ENCODE measurements around the gene IL1R1.

IL1R1 gene

DNA sequence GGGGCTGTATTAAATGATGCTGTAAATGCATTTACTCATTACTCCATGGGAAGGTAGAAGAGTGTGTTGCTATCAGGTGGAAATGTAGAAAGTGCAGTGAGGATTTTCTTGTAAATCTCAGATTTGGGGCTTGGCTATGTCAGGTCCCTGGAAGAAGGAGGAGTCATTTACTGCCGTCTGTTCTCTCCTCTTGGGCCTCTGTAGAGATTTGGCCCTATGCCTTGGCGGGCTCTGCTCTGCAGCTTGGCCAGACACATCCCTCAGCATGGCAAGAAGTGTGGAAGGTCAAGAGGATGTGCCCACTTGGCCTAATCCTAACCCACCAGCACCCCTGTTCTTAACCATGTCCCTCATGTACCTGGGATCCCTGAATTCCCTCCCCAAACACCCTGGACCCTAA is 6.7 kb downstream of the IL1R1 start:
- DNase-seq, result no peak
- TF ChIP-seq, protein P1, sequence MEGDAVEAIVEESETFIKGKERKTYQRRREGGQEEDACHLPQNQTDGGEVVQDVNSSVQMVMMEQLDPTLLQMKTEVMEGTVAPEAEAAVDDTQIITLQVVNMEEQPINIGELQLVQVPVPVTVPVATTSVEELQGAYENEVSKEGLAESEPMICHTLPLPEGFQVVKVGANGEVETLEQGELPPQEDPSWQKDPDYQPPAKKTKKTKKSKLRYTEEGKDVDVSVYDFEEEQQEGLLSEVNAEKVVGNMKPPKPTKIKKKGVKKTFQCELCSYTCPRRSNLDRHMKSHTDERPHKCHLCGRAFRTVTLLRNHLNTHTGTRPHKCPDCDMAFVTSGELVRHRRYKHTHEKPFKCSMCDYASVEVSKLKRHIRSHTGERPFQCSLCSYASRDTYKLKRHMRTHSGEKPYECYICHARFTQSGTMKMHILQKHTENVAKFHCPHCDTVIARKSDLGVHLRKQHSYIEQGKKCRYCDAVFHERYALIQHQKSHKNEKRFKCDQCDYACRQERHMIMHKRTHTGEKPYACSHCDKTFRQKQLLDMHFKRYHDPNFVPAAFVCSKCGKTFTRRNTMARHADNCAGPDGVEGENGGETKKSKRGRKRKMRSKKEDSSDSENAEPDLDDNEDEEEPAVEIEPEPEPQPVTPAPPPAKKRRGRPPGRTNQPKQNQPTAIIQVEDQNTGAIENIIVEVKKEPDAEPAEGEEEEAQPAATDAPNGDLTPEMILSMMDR (IDR thresholded peaks at IDR 0.05), result no peak

DNA sequence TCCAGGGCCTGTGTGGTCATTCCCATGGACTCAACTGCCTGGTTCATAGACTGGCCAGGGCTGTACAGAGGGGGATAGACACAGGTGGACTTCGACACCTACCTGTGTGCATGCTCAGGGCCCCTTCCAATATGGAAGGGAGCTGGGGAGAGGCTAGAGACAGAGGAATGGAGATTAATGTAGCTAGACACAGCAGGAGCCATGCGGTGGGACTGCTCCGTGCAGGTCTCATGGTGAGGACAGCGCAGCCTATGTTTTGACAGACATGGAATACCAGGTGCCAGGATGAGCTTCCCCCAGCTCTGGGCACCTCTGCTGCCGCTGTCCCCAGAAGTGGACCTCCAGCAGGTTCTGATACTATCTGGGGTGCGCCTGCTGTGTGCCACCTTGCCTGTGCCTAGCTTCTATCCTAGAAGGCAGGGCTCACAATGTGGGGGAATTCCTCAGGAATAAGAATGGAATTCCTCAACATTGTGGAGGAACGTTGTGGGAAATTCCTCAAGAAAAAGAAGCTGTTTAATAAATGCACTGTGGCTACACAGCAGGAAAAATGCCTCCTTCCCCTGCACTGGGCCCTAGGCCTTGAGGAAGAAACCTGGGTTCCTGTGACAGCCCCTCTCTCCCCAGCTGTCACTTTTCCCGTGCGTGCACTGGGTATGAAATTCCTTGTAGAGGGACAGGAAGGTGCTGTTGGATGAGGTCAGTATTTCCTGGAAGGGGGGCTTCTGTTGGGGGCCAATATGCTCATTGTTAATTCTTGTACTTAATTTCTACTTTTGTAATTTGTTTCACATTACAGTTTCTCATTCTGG is 7.3 kb downstream of the IL1R1 start:
- TF ChIP-seq, protein P1 (IDR thresholded peaks at IDR 0.05), result no peak
- H3K36me3 ChIP-seq, result peaks cover 18 to 41% (median 29%) of the 10 kb centered on the region in 3 donors
- intact Hi-C loops (cut with DNase I; ENCODE audit: low total_unique reads), result loop anchor here (10.0 kb wide), 1 partner anchor 85 kb away; no protein-coding TSS in a partner anchor
- peaks cover 0 to 4% (median 0%) of the 10 kb centered on the region in 4 donors for H3K4me1 ChIP-seq
- H3K27ac ChIP-seq, result no peak overlapping the region
- no peak overlapping the region for H3K4me3 ChIP-seq
- H3K9me3 ChIP-seq, result peaks cover 0 to 28% (median 18%) of the 10 kb centered on the region in 3 donors
- H3K27me3 ChIP-seq, result no peaks in the 10 kb centered on the region
- DNase-seq, result no peak

More for the DNA sequence above, 6.7 kb downstream of the IL1R1 start:
- peaks cover 0 to 30% (median 18%) of the 10 kb centered on the region in 3 donors for H3K9me3 ChIP-seq
- no peak overlapping the region for H3K4me3 ChIP-seq
- intact Hi-C loops (cut with DNase I; ENCODE audit: low total_unique reads), result loop anchor here (10.0 kb wide), 1 partner anchor 84 kb away; no protein-coding TSS in a partner anchor
- H3K27me3 ChIP-seq, result no peaks in the 10 kb centered on the region
- H3K36me3 ChIP-seq, result peaks cover 12 to 37% (median 23%) of the 10 kb centered on the region in 3 donors
- no peak overlapping the region for H3K27ac ChIP-seq
- H3K4me1 ChIP-seq, result no peaks in the 10 kb centered on the region

DNA sequence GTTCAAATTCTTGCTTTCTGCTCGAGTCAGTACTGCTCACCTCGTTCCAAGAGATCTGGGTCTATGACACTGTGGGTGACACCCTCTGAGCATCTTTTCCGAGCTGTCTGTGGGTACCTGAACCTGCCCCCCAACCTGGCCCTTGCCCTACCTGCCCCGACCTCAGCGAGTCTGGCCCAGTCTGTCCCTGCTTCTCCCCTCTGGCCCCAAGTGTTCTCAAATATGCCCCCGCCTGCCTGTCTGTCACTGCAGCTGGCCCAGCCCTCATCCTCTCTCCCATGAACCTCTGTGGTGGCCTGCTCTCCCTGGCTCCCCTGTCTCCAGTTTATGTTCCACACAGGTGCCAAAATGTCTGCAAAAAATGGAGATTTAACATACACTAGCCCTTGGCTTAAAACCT is 11.8 kb downstream of the IL1R1 start:
- peaks cover 0 to 3% (median 0%) of the 10 kb centered on the region in 3 donors for H3K9me3 ChIP-seq
- H3K36me3 ChIP-seq, result peaks cover 13 to 36% (median 35%) of the 10 kb centered on the region in 3 donors
- TF ChIP-seq, protein P1 (IDR thresholded peaks at IDR 0.05), result no peak
- DNase-seq, result no peak
- peaks cover 0 to 14% (median 0%) of the 10 kb centered on the region in 4 donors for H3K4me1 ChIP-seq
- no peaks in the 10 kb centered on the region for H3K27me3 ChIP-seq
- no peak overlapping the region for H3K4me3 ChIP-seq
- peak overlapping the region in 1 of 2 donors; percentile 14 for H3K27ac ChIP-seq
- intact Hi-C loops (cut with DNase I; ENCODE audit: low total_unique reads), result no loop called here

DNA sequence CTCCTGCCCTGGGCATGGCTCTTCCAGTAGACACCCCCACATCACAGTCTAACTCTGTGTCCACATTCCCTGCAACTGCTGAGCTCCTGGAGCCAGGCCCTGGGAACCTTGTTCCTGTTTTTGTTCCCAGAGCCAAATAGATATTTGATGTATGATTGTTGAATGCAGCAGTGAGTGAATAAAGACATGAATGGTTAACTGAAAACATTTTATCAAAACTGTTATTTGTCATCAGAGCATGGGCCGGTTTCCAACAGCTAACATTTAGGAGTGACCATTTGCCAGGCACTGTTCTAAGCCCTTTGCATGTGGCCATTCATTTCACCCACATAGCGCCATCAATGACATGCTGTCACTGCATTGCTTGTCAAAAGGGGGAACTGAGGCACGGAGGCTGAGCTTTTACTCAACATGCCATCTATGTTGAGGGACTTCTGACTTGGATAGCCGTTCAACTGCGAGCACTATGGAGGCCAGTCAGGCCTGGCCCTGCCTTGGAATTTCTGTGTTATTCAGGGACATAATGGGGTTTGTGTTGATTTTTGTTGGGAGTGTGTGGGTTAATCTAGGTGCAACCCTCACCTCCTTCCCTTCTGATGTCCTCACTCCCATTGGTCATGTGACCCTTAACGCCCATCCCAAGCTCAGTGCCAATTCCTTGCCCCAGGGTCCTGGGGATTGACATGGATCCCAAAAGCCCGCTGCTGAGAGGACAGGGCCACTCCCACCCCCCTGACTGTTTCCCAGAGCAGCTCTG is 12.6 kb downstream of the IL1R1 start:
- TF ChIP-seq, protein P1 (IDR thresholded peaks at IDR 0.05), result no peak
- peak in 1 of 2 donors; percentile 27 for DNase-seq
- Histone ChIP-seq H3K27me3 (no peaks in the 10 kb centered on the region), H3K4me1 (peaks cover 0 to 14% (median 0%) of the 10 kb centered on the region in 4 donors), H3K27ac (peak overlapping the region; percentile 41 to 65), H3K4me3 (no peak overlapping the region), H3K9me3 (no peaks in the 10 kb centered on the region), H3K36me3 (peaks cover 13 to 42% (median 39%) of the 10 kb centered on the region in 3 donors)
- intact Hi-C loops (cut with DNase I; ENCODE audit: low total_unique reads), result loop anchor here (5.0 kb wide), 1 partner anchor 128 kb away; no protein-coding TSS in a partner anchor

DNA sequence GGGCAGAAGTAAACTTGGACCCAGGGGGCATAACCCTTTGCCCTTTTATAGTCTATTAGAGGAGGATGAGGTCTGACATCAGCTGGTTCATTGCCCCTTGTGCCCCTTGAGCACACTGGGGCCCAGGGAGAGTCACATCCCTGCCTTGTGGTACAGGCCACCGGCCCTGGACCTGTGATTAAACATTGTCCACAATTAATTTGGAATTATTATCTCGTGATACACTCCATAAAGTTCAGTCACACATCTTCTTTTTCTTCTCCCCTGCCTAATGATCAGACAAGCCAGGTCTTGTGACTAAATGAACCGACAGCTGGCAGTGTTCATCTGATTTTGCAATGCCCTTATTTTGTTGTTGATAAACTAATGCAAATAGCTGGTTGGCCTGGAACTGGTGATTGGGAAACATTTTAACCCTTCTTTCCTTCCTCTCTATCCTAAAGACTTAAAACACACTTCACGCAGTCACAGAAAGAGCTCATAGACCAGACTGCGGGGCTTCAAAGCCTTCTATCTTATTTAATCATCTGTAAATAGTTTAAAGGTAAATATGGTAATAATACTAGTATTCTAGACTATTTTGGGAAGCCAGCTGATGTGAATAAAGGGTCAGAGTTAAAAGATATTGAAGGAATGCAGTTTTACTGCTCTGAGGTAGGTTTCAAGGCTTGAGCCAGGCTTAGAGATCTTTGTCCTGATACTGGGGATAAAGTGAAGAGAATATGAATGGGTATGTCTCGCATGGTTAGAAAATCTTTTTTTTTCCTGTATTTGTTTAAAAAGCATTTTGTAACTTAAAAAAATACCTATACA is 13.4 kb downstream of the IL1R1 start:
- TF ChIP-seq, protein P1 (IDR thresholded peaks at IDR 0.05), result no peak
- Histone ChIP-seq H3K36me3 (peaks cover 16 to 48% (median 43%) of the 10 kb centered on the region in 3 donors), H3K4me1 (peaks cover 0 to 14% (median 0%) of the 10 kb centered on the region in 4 donors), H3K4me3 (no peak overlapping the region), H3K27me3 (no peaks in the 10 kb centered on the region), H3K9me3 (no peaks in the 10 kb centered on the region), H3K27ac (peak overlapping the region; percentile 41 to 65)
- intact Hi-C loops (cut with DNase I; ENCODE audit: low total_unique reads), result loop anchor here (5.0 kb wide), 1 partner anchor 129 kb away; no protein-coding TSS in a partner anchor
- DNase-seq, result peak in 1 of 2 donors; percentile 76
